Measurements from ENCODE around the gene TAF1A. TPM values are rescaled to one million over a fixed set of nuclear protein-coding genes. Genes with fewer than 3 reads are reported as not detected.

The TAF1A gene
- total RNA-seq, 4 donors from 2014 or later: 2.3 to 7.7 (median 5.2) TPM

- no peak overlapping the region for H3K27ac ChIP-seq
- no peak for DNase-seq
- 79 to 84% methylated on average over 2 of the region's 2 CpGs for WGBS, 2 donors
- intact Hi-C loops (cut with DNase I): no loop called here
- peaks cover 0 to 40% (median 0%) of the 10 kb centered on the region in 3 donors for H3K36me3 ChIP-seq
- no peaks in the 10 kb centered on the region for H3K9me3 ChIP-seq
- H3K4me3 ChIP-seq: no peak overlapping the region
- H3K4me1 ChIP-seq: peaks cover 8 to 30% (median 13%) of the 10 kb centered on the region in 3 donors
- H3K27me3 ChIP-seq: no peaks in the 10 kb centered on the region
- no peak for TF ChIP-seq CTCF (IDR thresholded peaks at IDR 0.05)
- no peak for TF ChIP-seq POLR2A (IDR thresholded peaks at IDR 0.05)
Observed at GRCh38 chr1:222620566-222620965, 30.8 kb upstream of the TAF1A start.

- peaks cover 8 to 30% (median 13%) of the 10 kb centered on the region in 3 donors for H3K4me1 ChIP-seq
- peak overlapping the region; percentile 73 to 100 (median 93) for H3K4me3 ChIP-seq
- H3K27ac ChIP-seq: peak overlapping the region; percentile 75 to 93 (median 91)
- H3K27me3 ChIP-seq: peaks cover 0 to 4% (median 0%) of the 10 kb centered on the region in 4 donors
- no peaks in the 10 kb centered on the region for H3K9me3 ChIP-seq
- 44 to 48% methylated on average over 9 to 11 of the region's 20 CpGs for WGBS, 2 donors
- intact Hi-C loops (cut with DNase I): no loop called here
- DNase-seq: no peak
- peaks cover 0 to 25% (median 0%) of the 10 kb centered on the region in 3 donors for H3K36me3 ChIP-seq
- TF ChIP-seq POLR2A (IDR thresholded peaks at IDR 0.05) (no peak), CTCF (IDR thresholded peaks at IDR 0.05) (no peak)
Observed at GRCh38 chr1:222618880-222619596, 29.3 kb upstream of the TAF1A start.

GRCh38 chr1:222618001-222618879 lies 28.5 kb upstream of the TAF1A start, which contains the start of gene MIA3:
Gene MIA3 (plus strand): TSS chr1:222618097. CDS start chr1:222618111, 14 bp downstream.
- Histone ChIP-seq H3K9me3 (no peaks in the 10 kb centered on the region), H3K4me3 (peak within 1 kb of the TSS; percentile 73 to 100 (median 93)), H3K36me3 (peaks cover 0 to 17% (median 0%) of the 10 kb centered on the region in 3 donors), H3K4me1 (peaks cover 8 to 30% (median 13%) of the 10 kb centered on the region in 3 donors), H3K27me3 (peaks cover 0 to 4% (median 0%) of the 10 kb centered on the region in 4 donors), H3K27ac (peak within 1 kb of the TSS; percentile 75 to 93 (median 91))
- TF ChIP-seq CTCF (IDR thresholded peaks at IDR 0.05) (no peak), POLR2A (IDR thresholded peaks at IDR 0.05) (peak in 2 of 4 donors; percentile 1 to 50)
- intact Hi-C loops (cut with DNase I): no loop called here
- DNase-seq: peak; percentile 61
- 2% methylated on average over 8 of the region's 81 CpGs; no CpG with 5 or more reads in 1 of the 2 donors for WGBS, 2 donors

- WGBS, 2 donors: 1% methylated on average over 18 to 21 of the region's 37 CpGs
- TF ChIP-seq POLR2A (IDR thresholded peaks at IDR 0.05) (no peak), CTCF (IDR thresholded peaks at IDR 0.05) (no peak)
Observed at GRCh38 chr1:222617367-222617951, 27.7 kb upstream of the TAF1A start.

More at GRCh38 chr1:222617367-222617951, 27.7 kb upstream of the TAF1A start:
- peak overlapping the region; percentile 27 to 80 (median 75) for H3K27ac ChIP-seq
- peak overlapping the region; percentile 73 to 100 (median 93) for H3K4me3 ChIP-seq
- peaks cover 8 to 30% (median 13%) of the 10 kb centered on the region in 3 donors for H3K4me1 ChIP-seq
- intact Hi-C loops (cut with DNase I): no loop called here
- peaks cover 0 to 4% (median 0%) of the 10 kb centered on the region in 4 donors for H3K27me3 ChIP-seq
- peak; percentile 61 for DNase-seq
- no peaks in the 10 kb centered on the region for H3K9me3 ChIP-seq
- H3K36me3 ChIP-seq: peaks cover 0 to 9% (median 0%) of the 10 kb centered on the region in 3 donors
